Fibroblast of skin of back (primary cell): Measurements from ENCODE around the gene FHL2.
A peak's percentile ranks its signal among the peaks of the same experiment; 100 is the strongest.

Source experiments
- DNase-seq: peaks from one replicate; pipeline ENCODE4 v3.0.0-alpha.2; 2013

The FHL2 gene

GRCh38 chr2:105378276-105378840 lies 20.5 kb downstream of the FHL2 start:
- no peak for DNase-seq

GRCh38 chr2:105377871-105378270 lies 21.0 kb downstream of the FHL2 start:
- no peak for DNase-seq

- DNase-seq = peak; percentile 78
Measured at GRCh38 chr2:105376789-105377240, 22.0 kb downstream of the FHL2 start.

GRCh38 chr2:105376010-105376409 lies 22.8 kb downstream of the FHL2 start:
- no peak for DNase-seq

- DNase-seq = peak; percentile 61
Measured at GRCh38 chr2:105375001-105375561, 23.8 kb downstream of the FHL2 start.

- no peak for DNase-seq
Measured at GRCh38 chr2:105373895-105374401, 24.9 kb downstream of the FHL2 start.

- DNase-seq = no peak
Measured at GRCh38 chr2:105373344-105373781, 25.5 kb downstream of the FHL2 start.

GRCh38 chr2:105371810-105372209 lies 27.0 kb downstream of the FHL2 start:
- DNase-seq = no peak

- DNase-seq = no peak
Measured at GRCh38 chr2:105371156-105371555, 27.7 kb downstream of the FHL2 start.

GRCh38 chr2:105369777-105370690 lies 28.8 kb downstream of the FHL2 start:
- DNase-seq = peak; percentile 83

GRCh38 chr2:105368759-105369408 lies 30.0 kb downstream of the FHL2 start:
- no peak for DNase-seq

- no peak for DNase-seq
Measured at GRCh38 chr2:105365206-105365605, 33.6 kb downstream of the FHL2 start.

- no peak for DNase-seq
Measured at GRCh38 chr2:105364436-105365139, 34.3 kb downstream of the FHL2 start.

GRCh38 chr2:105362862-105363591 lies 35.8 kb downstream of the FHL2 start:
- DNase-seq = no peak

GRCh38 chr2:105361102-105361889 lies 37.6 kb downstream of the FHL2 start:
- no peak for DNase-seq

GRCh38 chr2:105358593-105358992 lies 40.3 kb downstream of the FHL2 start:
- no peak for DNase-seq

GRCh38 chr2:105357122-105357521 lies 41.7 kb downstream of the FHL2 start:
- DNase-seq = no peak

- peak; percentile 41 for DNase-seq
Measured at GRCh38 chr2:105344704-105345345, 54.0 kb downstream of the FHL2 start.

GRCh38 chr2:105339414-105339813 lies 59.4 kb downstream of the FHL2 start:
- no peak for DNase-seq

- no peak for DNase-seq
Measured at GRCh38 chr2:105338020-105338385, 60.8 kb downstream of the FHL2 start.
